ENCODE results near the gene LACTBL1. TPM values are rescaled to one million over a fixed set of nuclear protein-coding genes. Genes with fewer than 3 reads are reported as not detected.

Gene LACTBL1
- total RNA-seq, 1 donor from 2014 or later = not detected

GRCh38 chr1:22971161-22971560 lies 1.5 kb downstream of the LACTBL1 start:
- no peak for TF ChIP-seq CTCF (IDR thresholded peaks at IDR 0.05; ENCODE audit: unreplicated experiment)
- peaks cover 40% of the 10 kb centered on the region for H3K27me3 Mint-ChIP-seq
- DNase-seq (ENCODE audit: low spot score, unreplicated experiment) = no peak
- H3K36me3 Mint-ChIP-seq (ENCODE audit: insufficient read depth) = peaks cover 2% of the 10 kb centered on the region
- peak overlapping the region; percentile 15 for H3K27ac Mint-ChIP-seq
- H3K4me3 Mint-ChIP-seq (ENCODE audit: low read depth) = no peak overlapping the region
- H3K4me1 Mint-ChIP-seq (ENCODE audit: low read depth) = peaks cover 5% of the 10 kb centered on the region
- H3K9me3 Mint-ChIP-seq (ENCODE audit: low read depth) = peaks cover 7% of the 10 kb centered on the region

- Mint-ChIP-seq H3K4me3 (ENCODE audit: low read depth) (no peak overlapping the region), H3K9me3 (ENCODE audit: low read depth) (peaks cover 12% of the 10 kb centered on the region), H3K27me3 (peaks cover 40% of the 10 kb centered on the region), H3K36me3 (ENCODE audit: insufficient read depth) (peaks cover 2% of the 10 kb centered on the region), H3K4me1 (ENCODE audit: low read depth) (peaks cover 5% of the 10 kb centered on the region), H3K27ac (no peak overlapping the region)
- DNase-seq (ENCODE audit: low spot score, unreplicated experiment) = no peak
- no peak for TF ChIP-seq CTCF (IDR thresholded peaks at IDR 0.05; ENCODE audit: unreplicated experiment)
Measured at GRCh38 chr1:22970096-22970495, 2.6 kb downstream of the LACTBL1 start.

GRCh38 chr1:22969304-22969709 lies 3.4 kb downstream of the LACTBL1 start:
- Mint-ChIP-seq H3K27me3 (peaks cover 40% of the 10 kb centered on the region), H3K36me3 (ENCODE audit: insufficient read depth) (peaks cover 2% of the 10 kb centered on the region), H3K9me3 (ENCODE audit: low read depth) (peaks cover 12% of the 10 kb centered on the region), H3K4me3 (ENCODE audit: low read depth) (no peak overlapping the region), H3K4me1 (ENCODE audit: low read depth) (peaks cover 4% of the 10 kb centered on the region), H3K27ac (no peak overlapping the region)
- no peak for DNase-seq (ENCODE audit: low spot score, unreplicated experiment)
- no peak for TF ChIP-seq CTCF (IDR thresholded peaks at IDR 0.05; ENCODE audit: unreplicated experiment)

GRCh38 chr1:22967833-22968232 lies 4.8 kb downstream of the LACTBL1 start:
- H3K9me3 Mint-ChIP-seq (ENCODE audit: low read depth) = peaks cover 12% of the 10 kb centered on the region
- no peak for TF ChIP-seq CTCF (IDR thresholded peaks at IDR 0.05; ENCODE audit: unreplicated experiment)
- no peak for DNase-seq (ENCODE audit: low spot score, unreplicated experiment)
- H3K4me3 Mint-ChIP-seq (ENCODE audit: low read depth) = no peak overlapping the region
- H3K27ac Mint-ChIP-seq = no peak overlapping the region
- H3K27me3 Mint-ChIP-seq = peaks cover 41% of the 10 kb centered on the region
- H3K36me3 Mint-ChIP-seq (ENCODE audit: insufficient read depth) = peaks cover 2% of the 10 kb centered on the region
- peaks cover 4% of the 10 kb centered on the region for H3K4me1 Mint-ChIP-seq (ENCODE audit: low read depth)

DNA sequence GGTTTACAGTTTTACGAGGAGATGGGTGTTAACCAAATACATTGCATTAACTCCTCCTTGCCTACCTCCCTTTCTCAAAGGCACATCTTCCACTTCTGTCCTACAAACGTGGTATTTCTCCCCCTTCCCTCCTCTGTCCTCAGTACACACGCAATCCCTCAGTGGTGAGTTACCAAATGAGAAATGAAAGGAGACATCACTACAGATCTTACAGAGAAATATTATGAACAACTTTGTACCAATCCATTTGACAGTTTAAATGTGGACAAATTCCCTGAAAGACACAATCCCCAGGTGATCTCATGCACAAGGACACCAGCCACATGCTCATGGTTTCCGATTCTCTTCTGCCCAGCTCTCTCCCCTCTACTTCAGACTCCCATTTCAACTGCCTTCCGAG lies 6.4 kb downstream of the LACTBL1 start:
- Mint-ChIP-seq H3K9me3 (ENCODE audit: low read depth) (peaks cover 12% of the 10 kb centered on the region), H3K36me3 (ENCODE audit: insufficient read depth) (peaks cover 2% of the 10 kb centered on the region), H3K27me3 (peaks cover 40% of the 10 kb centered on the region), H3K4me3 (ENCODE audit: low read depth) (no peak overlapping the region), H3K4me1 (ENCODE audit: low read depth) (peaks cover under 1% of the 10 kb centered on the region), H3K27ac (no peak overlapping the region)
- DNase-seq (ENCODE audit: low spot score, unreplicated experiment) = no peak
- TF ChIP-seq CTCF (IDR thresholded peaks at IDR 0.05; ENCODE audit: unreplicated experiment) = no peak
